ENCODE data around the gene CCNJL. TPM values are rescaled to one million over a fixed set of nuclear protein-coding genes. Genes with fewer than 3 reads are reported as not detected.

Gene CCNJL
- total RNA-seq, 1 donor from 2014 or later = 5.6 TPM

GRCh38 chr5:160311491-160312133 is 752 bp downstream of the CCNJL start:
- Histone ChIP-seq H3K27ac (peak overlapping the region; percentile 20), H3K27me3 (no peaks in the 10 kb centered on the region), H3K36me3 (no peaks in the 10 kb centered on the region), H3K4me3 (peak overlapping the region; percentile 55 to 67), H3K9me3 (no peaks in the 10 kb centered on the region), H3K4me1 (peaks cover 18% of the 10 kb centered on the region)
- intact Hi-C loops (cut with DNase I) = no loop called here
- TF ChIP-seq CTCF (IDR thresholded peaks at IDR 0.05) (no peak), POLR2A (IDR thresholded peaks at IDR 0.05) (no peak), POLR2AphosphoS5 (IDR thresholded peaks at IDR 0.05; ENCODE audit: insufficient read depth in 1 of 2, low read depth in 1 of 2) (no peak)
- no peak for DNase-seq (ENCODE audit: extremely low spot score in 2 of 2)

- intact Hi-C loops (cut with DNase I) = no loop called here
- H3K9me3 ChIP-seq = no peaks in the 10 kb centered on the region
- no peaks in the 10 kb centered on the region for H3K36me3 ChIP-seq
- no peak overlapping the region for H3K27ac ChIP-seq
- no peak for TF ChIP-seq CTCF (IDR thresholded peaks at IDR 0.05)
- no peak for TF ChIP-seq POLR2AphosphoS5 (IDR thresholded peaks at IDR 0.05; ENCODE audit: insufficient read depth in 1 of 2, low read depth in 1 of 2)
- no peak for TF ChIP-seq POLR2A (IDR thresholded peaks at IDR 0.05)
- H3K27me3 ChIP-seq = no peaks in the 10 kb centered on the region
- DNase-seq (ENCODE audit: extremely low spot score in 2 of 2) = no peak
- H3K4me3 ChIP-seq = peak overlapping the region in 1 of 2 donors; percentile 55
- H3K4me1 ChIP-seq = peaks cover 18% of the 10 kb centered on the region
Observed at GRCh38 chr5:160310552-160311295, 1.6 kb downstream of the CCNJL start.

GRCh38 chr5:160310140-160310539 is 2.2 kb downstream of the CCNJL start:
- H3K4me3 ChIP-seq = no peak overlapping the region
- TF ChIP-seq CTCF (IDR thresholded peaks at IDR 0.05) = no peak
- TF ChIP-seq POLR2AphosphoS5 (IDR thresholded peaks at IDR 0.05; ENCODE audit: insufficient read depth in 1 of 2, low read depth in 1 of 2) = no peak
- TF ChIP-seq POLR2A (IDR thresholded peaks at IDR 0.05) = no peak
- no peak for DNase-seq (ENCODE audit: extremely low spot score in 2 of 2)
- H3K4me1 ChIP-seq = peaks cover 18% of the 10 kb centered on the region
- H3K36me3 ChIP-seq = no peaks in the 10 kb centered on the region
- H3K27me3 ChIP-seq = no peaks in the 10 kb centered on the region
- no peaks in the 10 kb centered on the region for H3K9me3 ChIP-seq
- intact Hi-C loops (cut with DNase I) = no loop called here
- no peak overlapping the region for H3K27ac ChIP-seq

GRCh38 chr5:160306696-160307095 is 5.7 kb downstream of the CCNJL start:
- Histone ChIP-seq H3K4me3 (no peak overlapping the region), H3K9me3 (no peaks in the 10 kb centered on the region), H3K27ac (no peak overlapping the region), H3K36me3 (no peaks in the 10 kb centered on the region), H3K27me3 (no peaks in the 10 kb centered on the region), H3K4me1 (peaks cover 9% of the 10 kb centered on the region)
- TF ChIP-seq CTCF (IDR thresholded peaks at IDR 0.05) (no peak), POLR2A (IDR thresholded peaks at IDR 0.05) (no peak), POLR2AphosphoS5 (IDR thresholded peaks at IDR 0.05; ENCODE audit: insufficient read depth in 1 of 2, low read depth in 1 of 2) (no peak)
- intact Hi-C loops (cut with DNase I) = no loop called here
- no peak for DNase-seq (ENCODE audit: extremely low spot score in 2 of 2)

GRCh38 chr5:160305319-160305718 is 7.0 kb downstream of the CCNJL start:
- no peaks in the 10 kb centered on the region for H3K9me3 ChIP-seq
- TF ChIP-seq POLR2AphosphoS5 (IDR thresholded peaks at IDR 0.05; ENCODE audit: insufficient read depth in 1 of 2, low read depth in 1 of 2) = no peak
- TF ChIP-seq CTCF (IDR thresholded peaks at IDR 0.05) = no peak
- no peak for TF ChIP-seq POLR2A (IDR thresholded peaks at IDR 0.05)
- H3K4me1 ChIP-seq = no peaks in the 10 kb centered on the region
- H3K4me3 ChIP-seq = no peak overlapping the region
- DNase-seq (ENCODE audit: extremely low spot score in 2 of 2) = no peak
- H3K27me3 ChIP-seq = no peaks in the 10 kb centered on the region
- intact Hi-C loops (cut with DNase I) = no loop called here
- H3K27ac ChIP-seq = no peak overlapping the region
- H3K36me3 ChIP-seq = no peaks in the 10 kb centered on the region

All from vagina (tissue), 2 donors.